Aorta (tissue), 4 donors: ENCODE results near the gene TP53TG5. TPM values are rescaled to one million over a fixed set of nuclear protein-coding genes. Genes with fewer than 3 reads are reported as not detected.

Experiments
- microRNA-seq, 2 donors: library from miRNA; unstranded; fragments of <30 nt; microRNA quantifications; one replicate each; pipeline ENCODE4 v1.2.0, GENCODE V29; 2020
- polyA plus RNA-seq, 2 donors: library from polyadenylated mRNA; stranded (reverse); fragments of 200-250 nt; gene quantifications; one replicate each; pipeline ENCODE4 v1.2.3, GENCODE V29; 2013
- total RNA-seq, 2 donors: library from RNA; stranded (reverse); fragmentation: NEBNext Ultra II Directional; extraction: Animal tissue kit (Norgen Biotek cat#: 25700); gene quantifications; one replicate each; pipeline ENCODE4 v1.2.1, GENCODE V29; 2021
- donor health status: healthy with polysubstance abuse.
- donor health status: Bipolar disorder and iron deficiency.
- donor health status: DM: no; HTN: no; CAD: no.
- donor health status: DM: yes; HTN: yes; CAD: no.

Gene TP53TG5
- total and polyA plus RNA-seq, 4 donors: 0.66 to 0.91 TPM; not detected in 2

Small RNA genes within 50 kb of the gene (microRNA-seq; reads per million reads assigned to microRNA genes)
- gene MIR6812: 0 to 0.60 reads per million in 2 donors

Other genes starting within 250 kb of the TP53TG5 start
- gene PI3, start 203.4 kb downstream of the TP53TG5 start, total RNA-seq: under 1 TPM in 1 of 2 donors, not detected in 1; 0.96 TPM
- gene PI3, start 203.4 kb downstream of the TP53TG5 start, polyA plus RNA-seq: 1 to 10 TPM; 1.1 to 2.0 TPM
- not detected for gene SEMG1, start 171.3 kb downstream of the TP53TG5 start, total RNA-seq
- not detected for gene SEMG1, start 171.3 kb downstream of the TP53TG5 start, polyA plus RNA-seq
- gene SEMG2, start 157.0 kb downstream of the TP53TG5 start, total RNA-seq: not detected
- gene SEMG2, start 157.0 kb downstream of the TP53TG5 start, polyA plus RNA-seq: not detected
- 100 to 1,000 TPM in 1 of 2 donors, 10 to 100 TPM in 1; 41.2 to 151 TPM for gene SLPI, start 123.8 kb downstream of the TP53TG5 start, total RNA-seq
- gene SLPI, start 123.8 kb downstream of the TP53TG5 start, polyA plus RNA-seq: 10 to 100 TPM; 24.4 to 34.8 TPM
- not detected for gene RBPJL, start 71.5 kb downstream of the TP53TG5 start, total RNA-seq
- gene RBPJL, start 71.5 kb downstream of the TP53TG5 start, polyA plus RNA-seq: under 1 TPM; 0.08 to 0.38 TPM
- under 1 TPM; 0.42 to 0.69 TPM for gene MATN4, start 70.0 kb downstream of the TP53TG5 start, total RNA-seq
- gene MATN4, start 70.0 kb downstream of the TP53TG5 start, polyA plus RNA-seq: under 1 TPM in 1 of 2 donors, not detected in 1; 0.18 TPM
- gene SDC4, start 29.9 kb downstream of the TP53TG5 start, total RNA-seq: 100 to 1,000 TPM in 1 of 2 donors, 10 to 100 TPM in 1; 51.2 to 114 TPM
- gene SDC4, start 29.9 kb downstream of the TP53TG5 start, polyA plus RNA-seq: 10 to 100 TPM; 19.2 to 50.6 TPM
- gene SYS1, start 15.2 kb downstream of the TP53TG5 start, total RNA-seq: 10 to 100 TPM; 20.3 to 25.0 TPM
- 10 to 100 TPM; 14.3 to 14.4 TPM for gene SYS1, start 15.2 kb downstream of the TP53TG5 start, polyA plus RNA-seq
- 100 to 1,000 TPM; 104 to 123 TPM for gene DBNDD2, start 30.0 kb upstream of the TP53TG5 start, total RNA-seq
- 100 to 1,000 TPM; 140 to 231 TPM for gene DBNDD2, start 30.0 kb upstream of the TP53TG5 start, polyA plus RNA-seq
- 100 to 1,000 TPM; 113 TPM for gene PIGT, start 37.8 kb upstream of the TP53TG5 start, total RNA-seq
- gene PIGT, start 37.8 kb upstream of the TP53TG5 start, polyA plus RNA-seq: 100 to 1,000 TPM in 1 of 2 donors, 10 to 100 TPM in 1; 69.0 to 151 TPM
- 1 to 10 TPM; 1.5 to 2.3 TPM for gene WFDC2, start 91.4 kb upstream of the TP53TG5 start, total RNA-seq
- gene WFDC2, start 91.4 kb upstream of the TP53TG5 start, polyA plus RNA-seq: 1 to 10 TPM in 1 of 2 donors, under 1 TPM in 1; 0.56 to 1.0 TPM
- gene SPINT3, start 137.3 kb upstream of the TP53TG5 start, total RNA-seq: not detected
- gene SPINT3, start 137.3 kb upstream of the TP53TG5 start, polyA plus RNA-seq: not detected
- gene WFDC6, start 161.2 kb upstream of the TP53TG5 start, total RNA-seq: not detected
- gene WFDC6, start 161.2 kb upstream of the TP53TG5 start, polyA plus RNA-seq: not detected
- not detected for gene EPPIN, start 169.1 kb upstream of the TP53TG5 start, total RNA-seq
- not detected for gene EPPIN, start 169.1 kb upstream of the TP53TG5 start, polyA plus RNA-seq
- gene WFDC8, start 201.0 kb upstream of the TP53TG5 start, total RNA-seq: not detected
- gene WFDC8, start 201.0 kb upstream of the TP53TG5 start, polyA plus RNA-seq: not detected